Spleen (tissue), 11 donors: ENCODE data around the gene SLC6A18. TPM values are rescaled to one million over a fixed set of nuclear protein-coding genes. Genes with fewer than 3 reads are reported as not detected.

Experiments
- DNase-seq: peaks from one replicate; pipeline ENCODE4 v3.0.0-alpha.2; 2020
- H3K27ac ChIP-seq, 8 donors: fragments of 200-600 bp; sonication (generic) in 7 of 8; 1 replicate in 4 of 8; 2 replicates in 4 of 8; pipeline versions ENCODE4 v1.5.0 to v1.8.0; 2016 to 2021; ENCODE audit warnings: inconsistent platforms in 4 of 8, mild to moderate bottlenecking in 4 of 8, moderate library complexity in 1 of 8
- H3K27me3 ChIP-seq, 7 donors: fragments of 200-600 bp; sonication (generic) in 6 of 7; replicated peaks in 1 of 7; 1 replicate in 4 of 7; 2 replicates in 3 of 7; pipeline versions ENCODE4 v1.5.0 to v1.8.0; 2016 to 2021; ENCODE audit warnings: inconsistent platforms in 3 of 7, mild to moderate bottlenecking in 1 of 7
- H3K36me3 ChIP-seq, 6 donors: fragments of 200-600 bp; sonication (generic) in 5 of 6; 1 replicate in 4 of 6; 2 replicates in 2 of 6; pipeline versions ENCODE4 v1.5.0 to v1.8.0; 2016 to 2021; ENCODE audit warnings: inconsistent platforms in 2 of 6
- H3K4me1 ChIP-seq, 6 donors: fragments of 200-600 bp; sonication (generic) in 5 of 6; 1 replicate in 3 of 6; 2 replicates in 3 of 6; pipeline versions ENCODE4 v1.5.0 to v1.8.0; 2016 to 2021; ENCODE audit warnings: inconsistent platforms in 3 of 6
- H3K4me3 ChIP-seq, 8 donors: fragments of 200-600 bp; sonication (generic) in 7 of 8; 1 replicate in 4 of 8; 2 replicates in 4 of 8; pipeline versions ENCODE4 v1.5.0 to v1.8.0; 2016 to 2021; ENCODE audit warnings: inconsistent platforms in 4 of 8, mild to moderate bottlenecking in 4 of 8, moderate library complexity in 2 of 8
- H3K9me3 ChIP-seq, 8 donors: fragments of 200-600 bp; sonication (generic) in 7 of 8; 1 replicate in 4 of 8; 2 replicates in 4 of 8; pipeline versions ENCODE4 v1.5.0 to v1.8.0; 2016 to 2021; ENCODE audit warnings: inconsistent platforms in 4 of 8
- CTCF ChIP-seq, 11 experiments: fragments of 200-600 bp in 7 of 11; fragments of 450-650 bp in 4 of 11; sonication (generic) in 4 of 11; IDR thresholded peaks in 8 of 11; conservative IDR thresholded peaks in 3 of 11; 1 replicate in 7 of 11; 2 replicates in 4 of 11; pipeline versions ENCODE4 v1.4.0 to v1.8.0; 2016 to 2021; ENCODE audit warnings: antibody characterized with exemption in 11 of 11, inconsistent platforms in 4 of 11, mild to moderate bottlenecking in 1 of 11
- POLR2A ChIP-seq, 3 donors: fragments of 450-650 bp; IDR thresholded peaks; one replicate each; pipeline ENCODE4 v1.5.1; 2017; ENCODE audit warnings: antibody characterized with exemption in 3 of 3, mild to moderate bottlenecking in 1 of 3
- POLR2AphosphoS5 ChIP-seq, 3 donors: sonication (generic); formaldehyde crosslinking; IDR thresholded peaks; one replicate each; pipeline ENCODE4 v1.5.1; 2017; ENCODE audit warnings: antibody characterized with exemption in 3 of 3
- WGBS, 5 donors: extraction: QIAGEN DNeasy Blood & Tissue Kit in 3 of 5; methylation state at CpG; one replicate each; pipeline versions ENCODE4 v1.1.5 to v1.1.7; 2013 to 2018; 5-methylcytosine and 5-hydroxymethylcytosine counted together
- intact Hi-C: fragments of 100-400 bp; cut with DNase I; formaldehyde crosslinking; loops from one replicate; pipeline ENCODE4 v1.15.0; 2023; ENCODE audit warnings: low total_unique reads
- polyA plus RNA-seq, 3 donors: library from polyadenylated mRNA; stranded (reverse); fragments of 200-250 nt; gene quantifications; one replicate each; pipeline ENCODE4 v1.2.1, GENCODE V29; 2013
- total RNA-seq, 7 donors: library from RNA; depleted of rRNA in 3 of 7; stranded (reverse); fragments of >200 nt in 3 of 7; fragmentation: NEBNext Ultra II Directional in 4 of 7; extraction: Animal tissue kit (Norgen Biotek cat#: 25700) in 4 of 7; gene quantifications; one replicate each; pipeline versions ENCODE4 v1.1.0 to v1.2.1, GENCODE V29; 2016 to 2021
- donor health status: healthy with polysubstance abuse.
- donor health status: DM: no; HTN: no; CAD: no; lungs with moderate emphysema.
- donor health status: DM: no; HTN: no; CAD: no.
- donor health status: Bipolar disorder and iron deficiency.
- donor health status: healthy.
- donor health status: DM: no; HTN: no; CAD: no.
- donor health status: DM: yes; HTN: yes; CAD: no.

SLC6A18 gene
- total and polyA plus RNA-seq, 10 donors = not detected

DNA sequence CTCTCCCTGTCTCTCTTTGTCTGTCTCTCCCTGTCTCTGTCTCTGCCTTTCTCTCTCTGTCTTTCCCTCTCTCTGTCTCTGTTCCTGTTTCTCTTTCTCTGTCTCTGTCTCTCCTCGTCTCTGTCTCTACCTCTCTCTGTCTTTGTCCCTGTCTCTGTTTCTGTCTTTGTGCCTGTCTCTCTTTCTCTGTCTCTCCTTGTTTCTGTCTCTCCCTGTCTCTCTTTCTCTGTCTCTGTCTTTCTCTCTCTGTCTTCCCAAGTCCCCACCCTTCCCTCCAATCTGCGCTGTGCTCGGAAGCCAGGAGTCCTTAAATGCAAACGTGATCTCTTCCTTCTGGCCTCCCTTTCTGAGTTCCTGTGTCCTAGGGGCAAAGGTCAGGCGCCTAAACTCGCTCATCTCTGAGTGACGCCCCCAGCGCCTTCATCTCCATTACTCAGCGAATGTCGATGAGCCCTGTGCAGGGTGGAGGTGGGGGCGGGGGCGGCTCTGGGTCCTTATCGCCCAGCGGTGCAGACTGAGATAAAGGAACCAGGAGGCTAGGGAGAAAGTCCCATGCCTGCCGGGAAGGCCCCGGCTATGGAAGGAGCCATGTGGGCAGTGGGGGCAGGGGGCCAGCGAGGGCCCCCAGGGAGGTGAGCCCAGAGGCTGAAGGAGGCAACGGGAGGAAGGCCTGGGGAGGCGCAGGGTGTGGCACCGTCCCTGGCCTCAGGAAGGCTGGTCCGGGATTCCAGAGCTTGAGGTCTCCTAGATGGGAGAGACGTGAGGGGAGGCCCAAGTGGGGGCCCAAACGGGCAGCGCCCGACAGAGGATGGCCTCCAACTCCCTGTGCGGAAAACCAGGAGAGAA, 25.3 kb upstream of the SLC6A18 start:
- H3K27ac ChIP-seq = no peak overlapping the region
- no peaks in the 10 kb centered on the region for H3K36me3 ChIP-seq
- DNase-seq = no peak
- intact Hi-C loops = no loop called here
- H3K4me3 ChIP-seq = no peak overlapping the region
- WGBS, 5 donors = 54 to 66% (median 58%) methylated on average over 24 to 26 of the region's 26 CpGs
- TF ChIP-seq CTCF (IDR thresholded peaks at IDR 0.05 in 8 of 11, conservative IDR thresholded peaks at IDR 0.05 in 3 of 11) = no peak
- TF ChIP-seq POLR2AphosphoS5 (IDR thresholded peaks at IDR 0.05) = no peak
- no peak for TF ChIP-seq POLR2A (IDR thresholded peaks at IDR 0.05)
- H3K27me3 ChIP-seq = peaks cover 0 to 94% (median 6%) of the 10 kb centered on the region in 7 donors
- peaks cover 0 to 8% (median 0%) of the 10 kb centered on the region in 6 donors for H3K4me1 ChIP-seq
- H3K9me3 ChIP-seq = no peaks in the 10 kb centered on the region

DNA sequence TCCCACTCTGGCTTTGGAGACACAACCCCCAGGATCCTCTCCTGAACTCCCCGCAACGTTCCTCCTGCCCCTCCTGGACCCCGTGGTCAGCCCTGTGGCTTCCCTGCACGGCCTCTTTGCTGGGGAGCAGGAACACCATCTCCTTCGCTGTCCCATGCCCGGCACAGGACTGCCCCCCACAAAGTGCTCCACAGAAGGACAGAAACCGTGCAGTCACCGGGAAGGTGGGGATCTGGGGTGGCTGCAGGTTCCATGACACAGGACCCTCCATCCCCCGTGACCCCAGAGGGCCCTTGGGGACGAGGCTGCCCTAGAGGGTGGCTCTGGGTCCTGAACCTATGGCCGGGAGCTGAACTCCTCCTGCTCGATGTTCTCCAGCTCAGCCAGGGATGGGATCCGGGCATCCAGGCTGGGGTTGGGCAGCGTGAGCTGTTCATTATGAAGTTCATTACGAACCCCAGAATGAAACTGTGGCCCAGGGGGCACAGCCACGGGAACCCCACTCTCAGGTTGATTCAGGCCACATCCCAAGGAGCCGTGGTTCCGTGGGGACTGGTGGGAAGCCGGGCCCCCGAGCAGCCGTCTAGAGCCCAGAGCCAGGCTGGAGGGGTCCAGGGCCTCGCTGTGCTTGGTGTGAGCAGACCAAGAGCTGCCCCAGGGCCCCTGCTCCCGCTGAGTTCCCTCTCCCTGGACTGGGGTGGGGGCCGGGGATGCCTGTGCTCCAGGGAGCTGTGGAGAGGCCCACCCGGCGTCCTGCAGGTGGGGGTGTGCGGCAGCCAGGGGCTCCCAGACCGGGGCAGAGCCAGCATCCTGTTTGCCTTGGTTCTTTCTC, 24.5 kb upstream of the SLC6A18 start:
- intact Hi-C loops = no loop called here
- Histone ChIP-seq H3K36me3 (no peaks in the 10 kb centered on the region), H3K27me3 (peaks cover 0 to 94% (median 6%) of the 10 kb centered on the region in 7 donors), H3K9me3 (no peaks in the 10 kb centered on the region), H3K4me1 (peaks cover 0 to 11% (median 0%) of the 10 kb centered on the region in 6 donors), H3K27ac (no peak overlapping the region), H3K4me3 (no peak overlapping the region)
- TF ChIP-seq CTCF (IDR thresholded peaks at IDR 0.05 in 8 of 11, conservative IDR thresholded peaks at IDR 0.05 in 3 of 11) (no peak), POLR2A (IDR thresholded peaks at IDR 0.05) (no peak), POLR2AphosphoS5 (IDR thresholded peaks at IDR 0.05) (no peak)
- DNase-seq = no peak
- 66 to 82% (median 69%) methylated on average over 7 to 28 of the region's 28 CpGs for WGBS, 5 donors

DNA sequence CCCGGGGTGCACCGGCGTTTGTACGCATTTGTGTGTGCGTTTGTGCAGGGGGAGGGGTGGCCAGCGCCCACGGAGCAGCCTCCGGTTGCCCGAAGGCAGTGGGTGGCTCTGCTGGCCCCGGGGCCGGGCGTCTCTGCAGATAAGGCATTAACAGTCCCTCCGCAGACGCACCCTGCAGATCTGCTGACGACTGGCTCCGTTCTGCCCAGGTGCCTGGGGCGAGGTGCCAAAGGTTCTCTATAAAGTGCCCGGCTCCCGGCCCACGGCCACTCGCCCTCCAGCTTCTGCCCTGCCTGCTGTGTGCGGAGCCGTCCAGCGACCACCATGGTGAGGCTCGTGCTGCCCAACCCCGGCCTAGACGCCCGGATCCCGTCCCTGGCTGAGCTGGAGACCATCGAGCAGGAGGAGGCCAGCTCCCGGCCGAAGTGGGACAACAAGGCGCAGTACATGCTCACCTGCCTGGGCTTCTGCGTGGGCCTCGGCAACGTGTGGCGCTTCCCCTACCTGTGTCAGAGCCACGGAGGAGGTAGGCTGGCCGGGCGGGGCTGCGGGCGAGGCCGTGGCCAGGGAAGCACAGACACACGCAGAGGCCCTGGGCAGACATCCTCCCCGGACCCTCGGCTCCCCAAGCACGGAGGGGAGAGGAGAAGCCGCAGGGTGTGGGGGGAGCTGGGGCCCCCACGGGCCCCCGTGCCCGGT, 23.7 kb upstream of the SLC6A18 start, which contains the start of gene SLC6A19:
Gene SLC6A19 (plus strand): TSS at position 269 of the 699 bp plus-strand sequence. CDS start 56 bp downstream, at position 325.
- Histone ChIP-seq H3K9me3 (no peaks in the 10 kb centered on the region), H3K27me3 (peaks cover 0 to 89% (median 6%) of the 10 kb centered on the region in 7 donors), H3K27ac (no peak within 1 kb of the TSS), H3K4me3 (no peak within 1 kb of the TSS), H3K36me3 (no peaks in the 10 kb centered on the region), H3K4me1 (peaks cover 0 to 11% (median 0%) of the 10 kb centered on the region in 6 donors)
- no peak for DNase-seq
- 76 to 87% (median 78%) methylated on average over 27 to 51 of the region's 51 CpGs for WGBS, 5 donors
- no peak for TF ChIP-seq POLR2AphosphoS5 (IDR thresholded peaks at IDR 0.05)
- TF ChIP-seq CTCF (IDR thresholded peaks at IDR 0.05 in 8 of 11, conservative IDR thresholded peaks at IDR 0.05 in 3 of 11) = no peak
- no peak for TF ChIP-seq POLR2A (IDR thresholded peaks at IDR 0.05)
- intact Hi-C loops = no loop called here
